Measurements from ENCODE around the gene DDR1.

- TF ChIP-seq FOXA1 (IDR thresholded peaks at IDR 0.05) (no peak), PKNOX1 (IDR thresholded peaks at IDR 0.05) (no peak), SP1 (IDR thresholded peaks at IDR 0.05) (no peak), BHLHE40 (IDR thresholded peaks at IDR 0.05; ENCODE audit: borderline replicate concordance) (no peak)
Observed at GRCh38 chr6:30854285-30855040, 29.9 kb upstream of the DDR1 start.
